GM12878 (cell line): ENCODE results near the gene DNAJB5. TPM values are rescaled to one million over a fixed set of nuclear protein-coding genes. Genes with fewer than 3 reads are reported as not detected.

ENCODE experiments used
- ATAC-seq: fragments of 200-7000 bp; cut with Tn5 transposase; 3 replicates; pipeline ENCODE4 v1.9.1; 2020; ENCODE audit warnings: mild to moderate bottlenecking, moderate library complexity
- BruUV-seq: library from RNA; stranded (reverse); fragments of 400-500 nt; replicated peaks from 2 replicates; lab custom pipeline; 2021; lab: Mats Ljungman, UMichigan
- CTCF ChIA-PET: fragments of 300-600 bp; sonication (Branson Sonifier 250); formaldehyde crosslinking; extraction: SDS; loops from one replicate; lab custom pipeline; 2021; ENCODE audit warnings: inconsistent platforms; lab: Yijun Ruan, JAX
- POLR2A ChIA-PET: fragments of 350-600 bp; formaldehyde crosslinking; extraction: SDS; loops from one replicate; lab custom pipeline; 2021; ENCODE audit warnings: inconsistent platforms; lab: Charles Lee
- RAD21 ChIA-PET: fragments of 300-600 bp; sonication (Branson Sonifier 250); formaldehyde crosslinking; loops from one replicate; lab custom pipeline; 2023; ENCODE audit warnings: antibody characterized with exemption; ENCODE audit not compliant: unreplicated experiment; lab: Charles Lee
- SMC1A ChIA-PET: fragments of 300-600 bp; sonication (Branson Sonifier 250); formaldehyde crosslinking; loops from one replicate; lab custom pipeline; 2023; ENCODE audit not compliant: unreplicated experiment, uncharacterized antibody; lab: Charles Lee
- DNase-seq: peaks from one replicate; pipeline ENCODE4 v3.0.0-alpha.2; 2011; ENCODE audit warnings: low read depth, low spot score
- FAIRE-seq: peaks from 3 replicates; lab custom pipeline; 2011; peaks lifted over from hg19 to GRCh38; lab: Jason Lieb, UNC
- H2AFZ ChIP-seq: 2 replicates; pipeline ENCODE4 v1.6.0; 2011; ENCODE audit warnings: low read depth, low read length, control low read depth; ENCODE audit not compliant: control insufficient read depth
- H3K27ac ChIP-seq: 2 replicates; pipeline ENCODE4 v1.5.1; 2011; ENCODE audit warnings: control low read depth; ENCODE audit not compliant: control insufficient read depth, insufficient read depth
- H3K27me3 ChIP-seq, 2 experiments: replicated peaks in 1 of 2; 2 replicates each; pipeline versions ENCODE4 v1.6.0 to v1.6.1; 2011; ENCODE audit warnings: low read length in 1 of 2; ENCODE audit not compliant: control insufficient read depth in 2 of 2, insufficient read depth in 2 of 2
- H3K36me3 ChIP-seq, 2 experiments: 2 replicates each; pipeline ENCODE4 v1.5.1; 2011; ENCODE audit warnings: low read length in 1 of 2; ENCODE audit not compliant: control insufficient read depth in 2 of 2, insufficient read depth in 2 of 2
- H3K4me1 ChIP-seq: 2 replicates; pipeline ENCODE4 v1.6.1; 2011; ENCODE audit warnings: mild to moderate bottlenecking, low read length, moderate library complexity, mixed read lengths; ENCODE audit not compliant: control insufficient read depth, insufficient read depth
- H3K4me2 ChIP-seq: 2 replicates; pipeline ENCODE4 v1.6.0; 2011; ENCODE audit warnings: control low read depth; ENCODE audit not compliant: control insufficient read depth, insufficient read depth
- H3K4me3 ChIP-seq: fragments of 200-600 bp; sonication (generic); 2 replicates; pipeline ENCODE4 v1.5.1; 2016
- H3K79me2 ChIP-seq: 2 replicates; pipeline ENCODE4 v1.6.0; 2011; ENCODE audit warnings: low read length; ENCODE audit not compliant: control insufficient read depth, insufficient read depth
- H3K9ac ChIP-seq: 2 replicates; pipeline ENCODE4 v1.8.0; 2011; ENCODE audit warnings: low read length, control low read depth, mixed read lengths; ENCODE audit not compliant: control insufficient read depth, insufficient read depth
- H3K9me3 ChIP-seq: replicated peaks from 3 replicates; pipeline ENCODE4 v1.5.1; 2011; ENCODE audit warnings: mild to moderate bottlenecking, low read length; ENCODE audit not compliant: control insufficient read depth, insufficient read depth
- H4K20me1 ChIP-seq: 2 replicates; pipeline ENCODE4 v1.6.0; 2011; ENCODE audit not compliant: control insufficient read depth, insufficient read depth
- BMI1 ChIP-seq: fragments of 450-650 bp; IDR thresholded peaks from 2 replicates; pipeline ENCODE4 v1.6.1; 2016; ENCODE audit warnings: mild to moderate bottlenecking, moderate library complexity, borderline replicate concordance
- CHD2 ChIP-seq: IDR thresholded peaks from 2 replicates; pipeline ENCODE4 v1.6.1; 2011; ENCODE audit warnings: low read depth, low read length, improper control_type of control experiment, borderline replicate concordance
- DPF2 ChIP-seq: fragments of 450-650 bp; IDR thresholded peaks from 2 replicates; pipeline ENCODE4 v1.6.1; 2017; ENCODE audit warnings: mild to moderate bottlenecking
- EED ChIP-seq: sonication (generic); IDR thresholded peaks from 2 replicates; pipeline ENCODE4 v1.6.1; 2016; ENCODE audit warnings: antibody characterized with exemption, low read depth
- EP300 ChIP-seq, 2 experiments: fragments of 150-350 bp in 1 of 2; IDR thresholded peaks; 2 replicates each; pipeline ENCODE4 v1.6.1; 2011 to 2012; ENCODE audit warnings: low read depth in 2 of 2, low read length in 2 of 2, borderline replicate concordance in 1 of 2, improper control_type of control experiment in 1 of 2, inconsistent platforms in 1 of 2; ENCODE audit not compliant: control insufficient read depth in 1 of 2
- IKZF1 ChIP-seq: fragments of 450-650 bp; conservative IDR thresholded peaks from 2 replicates; pipeline ENCODE4 v1.6.1; 2017; ENCODE audit warnings: antibody characterized with exemption, mild to moderate bottlenecking
- IKZF2 ChIP-seq, 2 experiments: fragments of 450-650 bp; IDR thresholded peaks; 2 replicates each; pipeline ENCODE4 v1.6.1; 2017; ENCODE audit warnings: mild to moderate bottlenecking in 2 of 2, moderate library complexity in 2 of 2
- IRF4 ChIP-seq: IDR thresholded peaks from 2 replicates; pipeline ENCODE4 v1.6.1; 2011; ENCODE audit warnings: low read depth, low read length
- MEF2B ChIP-seq: fragments of 450-650 bp; IDR thresholded peaks from 2 replicates; pipeline ENCODE4 v1.6.1; 2018; ENCODE audit warnings: mild to moderate bottlenecking, moderate library complexity; ENCODE audit not compliant: partially characterized antibody, poor library complexity, severe bottlenecking
- MXI1 ChIP-seq: fragments of 150-350 bp; IDR thresholded peaks from 2 replicates; pipeline ENCODE4 v1.6.1; 2011; ENCODE audit warnings: low read depth, mild to moderate bottlenecking, inconsistent platforms, low read length, improper control_type of control experiment
- NR2C1 ChIP-seq: fragments of 450-650 bp; IDR thresholded peaks from 2 replicates; pipeline ENCODE4 v1.6.1; 2017; ENCODE audit warnings: antibody characterized with exemption, mild to moderate bottlenecking, moderate library complexity
- RELA ChIP-seq: fragments of 450-650 bp; IDR thresholded peaks from 2 replicates; pipeline ENCODE4 v1.8.0; 2014; ENCODE audit warnings: borderline replicate concordance; ENCODE audit not compliant: partially characterized antibody
- RFX5 ChIP-seq: IDR thresholded peaks from 2 replicates; pipeline ENCODE4 v1.6.1; 2011; ENCODE audit warnings: low read depth, low read length, improper control_type of control experiment
- TCF12 ChIP-seq: IDR thresholded peaks from 2 replicates; pipeline ENCODE4 v1.6.1; 2011; ENCODE audit warnings: low read depth, mild to moderate bottlenecking, low read length
- ZNF207 ChIP-seq: fragments of 450-650 bp; IDR thresholded peaks from 2 replicates; pipeline ENCODE4 v1.6.1; 2014; ENCODE audit warnings: antibody characterized with exemption, mild to moderate bottlenecking, borderline replicate concordance
- ZNF274 ChIP-seq: IDR thresholded peaks from one replicate; pipeline ENCODE4 v1.8.0; 2011; ENCODE audit not compliant: insufficient read length, insufficient read depth
- ZSCAN29 ChIP-seq: fragments of 450-650 bp; IDR thresholded peaks from 2 replicates; pipeline ENCODE4 v1.6.1; 2017; ENCODE audit warnings: mild to moderate bottlenecking, moderate library complexity
- WGBS: methylation state at CpG from one replicate; pipeline ENCODE4 v1.1.6; 2016; ENCODE audit warnings: low lambda C conversion rate; ENCODE audit not compliant: insufficient replicate concordance, insufficient coverage; ENCODE audit errors: missing lambda C conversion rate; 5-methylcytosine and 5-hydroxymethylcytosine counted together
- in situ Hi-C: fragments of 300-500 bp; cut with MboI; formaldehyde crosslinking; loops from 9 replicates; pipeline ENCODE4 v1.14.3; 2018; ENCODE audit warnings: mixed read lengths
- intact Hi-C: fragments of 100-400 bp; cut with micrococcal nuclease; formaldehyde crosslinking; loops from one replicate; pipeline ENCODE4 v1.14.2; 2022; ENCODE audit not compliant: unreplicated experiment
- polyA plus RNA-seq, 11 experiments: library from polyadenylated mRNA; depleted of rRNA in 4 of 11; unstranded in 6 of 11; stranded (reverse) in 5 of 11; fragments of >200 nt; fragmentation: Nextera tagmentation in 4 of 11; fragmentation: Illumina TruSeq in 1 of 11; extraction: Ambion mirVana in 4 of 11; extraction: Trizol in 1 of 11; gene quantifications; 1 replicate in 1 of 11; 2 replicates in 10 of 11; pipeline versions ENCODE4 v1.2.1 to v1.2.3, GENCODE V29; 2011 to 2016; ENCODE audit warnings: inconsistent platforms in 2 of 11, missing spikeins in 2 of 11, low read depth in 1 of 11
- total RNA-seq, 4 experiments: library from RNA; depleted of rRNA in 3 of 4; stranded (reverse); fragments of >200 nt in 3 of 4; fragmentation: Illumina TruSeq in 1 of 4; extraction: Trizol in 1 of 4; gene quantifications; 2 replicates each; pipeline versions ENCODE4 v1.2.1 to v1.2.3, GENCODE V29; 2013 to 2021
- TF ChIP-seq, protein P1 (sequence below): fragments of 450-650 bp; IDR thresholded peaks from 2 replicates; pipeline ENCODE4 v1.6.1; 2017; ENCODE audit warnings: mild to moderate bottlenecking
- TF ChIP-seq, protein P2 (sequence below): fragments of 450-650 bp; IDR thresholded peaks from 2 replicates; pipeline ENCODE4 v1.6.1; 2017; ENCODE audit warnings: mild to moderate bottlenecking, moderate library complexity

The DNAJB5 gene
- total and polyA plus RNA-seq, 10 of the 15 experiments (the other 5 are each of a cell fraction or from before 2014, with no cell fraction given): 0.92 to 13.3 (median 6.8) TPM

- H3K4me2 ChIP-seq: peak overlapping the region; percentile 47
- H3K27ac ChIP-seq: no peak overlapping the region
- 6% methylated on average over 7 of the region's 9 CpGs for WGBS
- in situ Hi-C loops (no loop called here), intact Hi-C loops (loop anchor here (5.0 kb wide), 3 partner anchors 66 to 111 kb away; partner anchors contain the start of genes PIGO and VCP)
- DNase-seq: no peak
- POLR2A ChIA-PET: no interaction called here
- H3K4me1 ChIP-seq: peaks cover 46% of the 10 kb centered on the region
- RAD21 ChIA-PET: interaction anchor here (0.6 to 3.1 kb wide), 2 partner anchors 16 to 87 kb away, joined by 5 to 43 read pairs; no protein-coding TSS in a partner anchor
- CTCF ChIA-PET: no interaction called here
- SMC1A ChIA-PET: interaction anchor here (1.3 to 2.7 kb wide), 2 partner anchors 25 to 86 kb away, joined by 5 to 16 read pairs; no protein-coding TSS in a partner anchor
- H3K27me3 ChIP-seq: no peaks in the 10 kb centered on the region
- BruUV-seq: no TSS peak
- peak; percentile 3 for ATAC-seq
- H3K36me3 ChIP-seq: no peaks in the 10 kb centered on the region
- no peak for FAIRE-seq
- H4K20me1 ChIP-seq: no peaks in the 10 kb centered on the region
- no peak overlapping the region for H3K9ac ChIP-seq
- H3K4me3 ChIP-seq: no peak overlapping the region
- H2AFZ ChIP-seq: no peak overlapping the region
- no peaks in the 10 kb centered on the region for H3K9me3 ChIP-seq
- H3K79me2 ChIP-seq: no peaks in the 10 kb centered on the region
- TF ChIP-seq ZNF207: no peak
- TF ChIP-seq, protein P1, sequence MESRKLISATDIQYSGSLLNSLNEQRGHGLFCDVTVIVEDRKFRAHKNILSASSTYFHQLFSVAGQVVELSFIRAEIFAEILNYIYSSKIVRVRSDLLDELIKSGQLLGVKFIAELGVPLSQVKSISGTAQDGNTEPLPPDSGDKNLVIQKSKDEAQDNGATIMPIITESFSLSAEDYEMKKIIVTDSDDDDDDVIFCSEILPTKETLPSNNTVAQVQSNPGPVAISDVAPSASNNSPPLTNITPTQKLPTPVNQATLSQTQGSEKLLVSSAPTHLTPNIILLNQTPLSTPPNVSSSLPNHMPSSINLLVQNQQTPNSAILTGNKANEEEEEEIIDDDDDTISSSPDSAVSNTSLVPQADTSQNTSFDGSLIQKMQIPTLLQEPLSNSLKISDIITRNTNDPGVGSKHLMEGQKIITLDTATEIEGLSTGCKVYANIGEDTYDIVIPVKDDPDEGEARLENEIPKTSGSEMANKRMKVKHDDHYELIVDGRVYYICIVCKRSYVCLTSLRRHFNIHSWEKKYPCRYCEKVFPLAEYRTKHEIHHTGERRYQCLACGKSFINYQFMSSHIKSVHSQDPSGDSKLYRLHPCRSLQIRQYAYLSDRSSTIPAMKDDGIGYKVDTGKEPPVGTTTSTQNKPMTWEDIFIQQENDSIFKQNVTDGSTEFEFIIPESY: no peak
- no peak for TF ChIP-seq TCF12
- peak; percentile 54 for TF ChIP-seq MEF2B
- TF ChIP-seq IKZF2 (IDR thresholded peaks at IDR 0.05): peak; percentile 56 to 57; a peak in 3 of 4 replicates
- TF ChIP-seq IRF4: 0 out of 2 replicates have a peak, but pooled peaks have one; percentile 40
- 0 out of 2 replicates have a peak, but pooled peaks have one; percentile 15 for TF ChIP-seq RFX5
- peak; percentile 52 for TF ChIP-seq DPF2
- no peak for TF ChIP-seq CHD2
- TF ChIP-seq BMI1: peak; percentile 90
- TF ChIP-seq, protein P2, sequence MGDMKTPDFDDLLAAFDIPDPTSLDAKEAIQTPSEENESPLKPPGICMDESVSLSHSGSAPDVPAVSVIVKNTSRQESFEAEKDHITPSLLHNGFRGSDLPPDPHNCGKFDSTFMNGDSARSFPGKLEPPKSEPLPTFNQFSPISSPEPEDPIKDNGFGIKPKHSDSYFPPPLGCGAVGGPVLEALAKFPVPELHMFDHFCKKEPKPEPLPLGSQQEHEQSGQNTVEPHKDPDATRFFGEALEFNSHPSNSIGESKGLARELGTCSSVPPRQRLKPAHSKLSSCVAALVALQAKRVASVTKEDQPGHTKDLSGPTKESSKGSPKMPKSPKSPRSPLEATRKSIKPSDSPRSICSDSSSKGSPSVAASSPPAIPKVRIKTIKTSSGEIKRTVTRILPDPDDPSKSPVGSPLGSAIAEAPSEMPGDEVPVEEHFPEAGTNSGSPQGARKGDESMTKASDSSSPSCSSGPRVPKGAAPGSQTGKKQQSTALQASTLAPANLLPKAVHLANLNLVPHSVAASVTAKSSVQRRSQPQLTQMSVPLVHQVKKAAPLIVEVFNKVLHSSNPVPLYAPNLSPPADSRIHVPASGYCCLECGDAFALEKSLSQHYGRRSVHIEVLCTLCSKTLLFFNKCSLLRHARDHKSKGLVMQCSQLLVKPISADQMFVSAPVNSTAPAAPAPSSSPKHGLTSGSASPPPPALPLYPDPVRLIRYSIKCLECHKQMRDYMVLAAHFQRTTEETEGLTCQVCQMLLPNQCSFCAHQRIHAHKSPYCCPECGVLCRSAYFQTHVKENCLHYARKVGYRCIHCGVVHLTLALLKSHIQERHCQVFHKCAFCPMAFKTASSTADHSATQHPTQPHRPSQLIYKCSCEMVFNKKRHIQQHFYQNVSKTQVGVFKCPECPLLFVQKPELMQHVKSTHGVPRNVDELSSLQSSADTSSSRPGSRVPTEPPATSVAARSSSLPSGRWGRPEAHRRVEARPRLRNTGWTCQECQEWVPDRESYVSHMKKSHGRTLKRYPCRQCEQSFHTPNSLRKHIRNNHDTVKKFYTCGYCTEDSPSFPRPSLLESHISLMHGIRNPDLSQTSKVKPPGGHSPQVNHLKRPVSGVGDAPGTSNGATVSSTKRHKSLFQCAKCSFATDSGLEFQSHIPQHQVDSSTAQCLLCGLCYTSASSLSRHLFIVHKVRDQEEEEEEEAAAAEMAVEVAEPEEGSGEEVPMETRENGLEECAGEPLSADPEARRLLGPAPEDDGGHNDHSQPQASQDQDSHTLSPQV: no peak
- no peak for TF ChIP-seq ZNF274
- TF ChIP-seq ZSCAN29: no peak
- no peak for TF ChIP-seq RELA
- TF ChIP-seq NR2C1: no peak
- TF ChIP-seq EP300 (IDR thresholded peaks at IDR 0.05; ENCODE audit: borderline replicate concordance in 1 of 2, control insufficient read depth in 1 of 2, low read depth in 2 of 2, low read length in 2 of 2): peak in 1 of 2 experiments; percentile 10; a peak in 1 of 4 replicates
- TF ChIP-seq EED: 0 out of 2 replicates have a peak, but pooled peaks have one; percentile 32
- TF ChIP-seq MXI1: peak; percentile 86
- TF ChIP-seq IKZF1: peak; percentile 74
These were observed 3.0 kb upstream of the DNAJB5 start for GRCh38 chr9:34986540-34987047.
